ENCODE measurements around the gene ZNF319. TPM values are rescaled to one million over a fixed set of nuclear protein-coding genes. Genes with fewer than 3 reads are reported as not detected.

The ZNF319 gene
- total RNA-seq, 2 experiments from 2014 or later, result 21.5 to 21.8 TPM

GRCh38 chr16:58031016-58031800 is 30.7 kb upstream of the ZNF319 start:
- DNase-seq (no peak), ATAC-seq (ENCODE audit: low read depth) (no peak)
- POLR2A ChIA-PET, result interaction anchor here (0.7 kb wide), 1 partner anchor 99 kb away, joined by 4 read pairs; no protein-coding TSS in a partner anchor
- Mint-ChIP-seq H3K27ac (no peak overlapping the region), H3K4me3 (no peak overlapping the region), H3K9me3 (no peaks in the 10 kb centered on the region), H3K36me3 (no peaks in the 10 kb centered on the region), H3K27me3 (peaks cover 16% of the 10 kb centered on the region), H3K4me1 (peaks cover 2% of the 10 kb centered on the region)

- no peaks in the 10 kb centered on the region for H3K36me3 Mint-ChIP-seq
- no peaks in the 10 kb centered on the region for H3K9me3 Mint-ChIP-seq
- POLR2A ChIA-PET, result no interaction called here
- DNase-seq (no peak), ATAC-seq (ENCODE audit: low read depth) (no peak)
- no peak overlapping the region for H3K4me3 Mint-ChIP-seq
- H3K4me1 Mint-ChIP-seq, result peaks cover 2% of the 10 kb centered on the region
- peaks cover 16% of the 10 kb centered on the region for H3K27me3 Mint-ChIP-seq
- H3K27ac Mint-ChIP-seq, result no peak overlapping the region
These were observed 29.8 kb upstream of the ZNF319 start for GRCh38 chr16:58030136-58030840.

- no peak overlapping the region for H3K27ac Mint-ChIP-seq
- ATAC-seq (ENCODE audit: low read depth) (no peak), DNase-seq (no peak)
- no peak overlapping the region for H3K4me3 Mint-ChIP-seq
- peaks cover 23% of the 10 kb centered on the region for H3K27me3 Mint-ChIP-seq
- no peaks in the 10 kb centered on the region for H3K9me3 Mint-ChIP-seq
- H3K36me3 Mint-ChIP-seq, result no peaks in the 10 kb centered on the region
- peaks cover 6% of the 10 kb centered on the region for H3K4me1 Mint-ChIP-seq
- POLR2A ChIA-PET, result no interaction called here
These were observed 28.9 kb upstream of the ZNF319 start for GRCh38 chr16:58029410-58029809.

GRCh38 chr16:58028541-58029070 is 28.1 kb upstream of the ZNF319 start:
- POLR2A ChIA-PET, result no interaction called here

GRCh38 chr16:58027916-58028455 is 27.5 kb upstream of the ZNF319 start:
- no peak for DNase-seq
- H3K27me3 Mint-ChIP-seq, result peaks cover 25% of the 10 kb centered on the region
- H3K9me3 Mint-ChIP-seq, result no peaks in the 10 kb centered on the region
- peaks cover 6% of the 10 kb centered on the region for H3K4me1 Mint-ChIP-seq
- H3K4me3 Mint-ChIP-seq, result no peak overlapping the region
- POLR2A ChIA-PET, result no interaction called here
- no peak for ATAC-seq (ENCODE audit: low read depth)
- no peaks in the 10 kb centered on the region for H3K36me3 Mint-ChIP-seq
- no peak overlapping the region for H3K27ac Mint-ChIP-seq

More at GRCh38 chr16:58028541-58029070, 28.1 kb upstream of the ZNF319 start:
- DNase-seq, result no peak
- H3K9me3 Mint-ChIP-seq, result no peaks in the 10 kb centered on the region
- peaks cover 25% of the 10 kb centered on the region for H3K27me3 Mint-ChIP-seq
- no peak overlapping the region for H3K27ac Mint-ChIP-seq
- H3K36me3 Mint-ChIP-seq, result no peaks in the 10 kb centered on the region
- no peak for ATAC-seq (ENCODE audit: low read depth)
- H3K4me3 Mint-ChIP-seq, result no peak overlapping the region
- peaks cover 6% of the 10 kb centered on the region for H3K4me1 Mint-ChIP-seq

- DNase-seq (no peak), ATAC-seq (ENCODE audit: low read depth) (no peak)
- no peaks in the 10 kb centered on the region for H3K9me3 Mint-ChIP-seq
- H3K4me1 Mint-ChIP-seq, result peaks cover 9% of the 10 kb centered on the region
- peaks cover 25% of the 10 kb centered on the region for H3K27me3 Mint-ChIP-seq
- POLR2A ChIA-PET, result no interaction called here
- H3K36me3 Mint-ChIP-seq, result no peaks in the 10 kb centered on the region
- H3K27ac Mint-ChIP-seq, result no peak overlapping the region
- no peak overlapping the region for H3K4me3 Mint-ChIP-seq
These were observed 26.9 kb upstream of the ZNF319 start for GRCh38 chr16:58027161-58027915.

- Mint-ChIP-seq H3K27ac (no peak overlapping the region), H3K36me3 (no peaks in the 10 kb centered on the region), H3K27me3 (peaks cover 25% of the 10 kb centered on the region), H3K4me1 (peaks cover 9% of the 10 kb centered on the region), H3K4me3 (peak overlapping the region; percentile 49), H3K9me3 (no peaks in the 10 kb centered on the region)
- ATAC-seq (ENCODE audit: low read depth), result no peak
- POLR2A ChIA-PET, result interaction anchor here (1.3 kb wide), 1 partner anchor 28 kb away, joined by 4 read pairs; no protein-coding TSS in a partner anchor
- no peak for DNase-seq
These were observed 26.3 kb upstream of the ZNF319 start for GRCh38 chr16:58026705-58027160.

- Mint-ChIP-seq H3K27me3 (peaks cover 25% of the 10 kb centered on the region), H3K4me3 (peak overlapping the region; percentile 49), H3K27ac (no peak overlapping the region), H3K36me3 (no peaks in the 10 kb centered on the region), H3K9me3 (no peaks in the 10 kb centered on the region), H3K4me1 (peaks cover 9% of the 10 kb centered on the region)
- POLR2A ChIA-PET, result interaction anchor here (0.7 to 1.3 kb wide), 2 partner anchors 28 to 147 kb away, joined by 3 to 4 read pairs; no protein-coding TSS in a partner anchor
- DNase-seq (peak; percentile 52), ATAC-seq (ENCODE audit: low read depth) (peak; percentile 12)
These were observed 25.8 kb upstream of the ZNF319 start for GRCh38 chr16:58026139-58026704.

- peak; percentile 74 for ATAC-seq (ENCODE audit: low read depth)
These were observed 25.1 kb upstream of the ZNF319 start, which contains the start of gene MMP15 for GRCh38 chr16:58025351-58026138. TSS of gene MMP15 (plus strand) at chr16:58025754. CDS start at chr16:58026351, 597 bp downstream.

GRCh38 chr16:58024486-58025350 is 24.2 kb upstream of the ZNF319 start:
- H3K4me1 Mint-ChIP-seq, result peaks cover 16% of the 10 kb centered on the region
- peak overlapping the region; percentile 79 for H3K27ac Mint-ChIP-seq
- no peaks in the 10 kb centered on the region for H3K9me3 Mint-ChIP-seq
- peak; percentile 53 for DNase-seq
- H3K4me3 Mint-ChIP-seq, result peak overlapping the region; percentile 89
- peaks cover 23% of the 10 kb centered on the region for H3K27me3 Mint-ChIP-seq
- ATAC-seq (ENCODE audit: low read depth), result peak; percentile 8
- POLR2A ChIA-PET, result interaction anchor here (1.4 to 2.0 kb wide), 3 partner anchors 25 to 105 kb away, joined by 3 to 6 read pairs (median 5); partner anchors contain the start of gene CFAP20
- H3K36me3 Mint-ChIP-seq, result peaks cover 7% of the 10 kb centered on the region

More at GRCh38 chr16:58025351-58026138, 25.1 kb upstream of the ZNF319 start, which contains the start of gene MMP15:
- Mint-ChIP-seq H3K36me3 (peaks cover 3% of the 10 kb centered on the region), H3K27me3 (peaks cover 25% of the 10 kb centered on the region), H3K4me1 (peaks cover 13% of the 10 kb centered on the region), H3K4me3 (peak within 1 kb of the TSS; percentile 89), H3K9me3 (no peaks in the 10 kb centered on the region), H3K27ac (peak within 1 kb of the TSS; percentile 79)
- DNase-seq, result peak; percentile 80
- POLR2A ChIA-PET, result interaction anchor here (0.7 to 2.0 kb wide), 5 partner anchors 26 to 148 kb away, joined by 3 to 6 read pairs (median 4); partner anchors contain the start of gene CFAP20

Data from activated naive CD8-positive, alpha-beta T cell treated with anti-CD3 and anti-CD28 coated beads, Interleukin-2, amount 10 ng/mL, durations not matched to agents 7 days and 5 days (primary cell).